ENCODE results near the gene MYO5B.

- TF ChIP-seq, protein P1, sequence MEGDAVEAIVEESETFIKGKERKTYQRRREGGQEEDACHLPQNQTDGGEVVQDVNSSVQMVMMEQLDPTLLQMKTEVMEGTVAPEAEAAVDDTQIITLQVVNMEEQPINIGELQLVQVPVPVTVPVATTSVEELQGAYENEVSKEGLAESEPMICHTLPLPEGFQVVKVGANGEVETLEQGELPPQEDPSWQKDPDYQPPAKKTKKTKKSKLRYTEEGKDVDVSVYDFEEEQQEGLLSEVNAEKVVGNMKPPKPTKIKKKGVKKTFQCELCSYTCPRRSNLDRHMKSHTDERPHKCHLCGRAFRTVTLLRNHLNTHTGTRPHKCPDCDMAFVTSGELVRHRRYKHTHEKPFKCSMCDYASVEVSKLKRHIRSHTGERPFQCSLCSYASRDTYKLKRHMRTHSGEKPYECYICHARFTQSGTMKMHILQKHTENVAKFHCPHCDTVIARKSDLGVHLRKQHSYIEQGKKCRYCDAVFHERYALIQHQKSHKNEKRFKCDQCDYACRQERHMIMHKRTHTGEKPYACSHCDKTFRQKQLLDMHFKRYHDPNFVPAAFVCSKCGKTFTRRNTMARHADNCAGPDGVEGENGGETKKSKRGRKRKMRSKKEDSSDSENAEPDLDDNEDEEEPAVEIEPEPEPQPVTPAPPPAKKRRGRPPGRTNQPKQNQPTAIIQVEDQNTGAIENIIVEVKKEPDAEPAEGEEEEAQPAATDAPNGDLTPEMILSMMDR (IDR thresholded peaks at IDR 0.05), result no peak
- TF ChIP-seq EZH2 (IDR thresholded peaks at IDR 0.05), result no peak
- no peak for TF ChIP-seq EZH2phosphoT487 (IDR thresholded peaks at IDR 0.05)
Observed at GRCh38 chr18:50138181-50139064, 56.5 kb downstream of the MYO5B start.
